GM20000 (cell line): ENCODE measurements around the gene WDFY3.
"Not testable (repeated sequence)": the region's sequence is repeated elsewhere in the genome, so short reads cannot be mapped to it uniquely, and the experiment has no call there.

Source experiments
- DNase-seq: peaks from one replicate; pipeline ENCODE4 v3.0.0; 2012; ENCODE audit warnings: low spot score
- CTCF ChIP-seq: IDR thresholded peaks from 2 replicates; pipeline ENCODE4 v1.5.1; 2012; ENCODE audit warnings: mild to moderate bottlenecking, control low read depth; ENCODE audit errors: extremely low read depth, missing control alignments

The WDFY3 gene

GRCh38 chr4:84847978-84848377 is 118.5 kb downstream of the WDFY3 start:
- no peak for TF ChIP-seq CTCF
- DNase-seq: no peak

GRCh38 chr4:84846985-84847384 is 119.5 kb downstream of the WDFY3 start:
- no peak for DNase-seq

GRCh38 chr4:84841435-84841834 is 125.1 kb downstream of the WDFY3 start:
- no peak for TF ChIP-seq CTCF
- no peak for DNase-seq

More at GRCh38 chr4:84846985-84847384, 119.5 kb downstream of the WDFY3 start:
- no peak for TF ChIP-seq CTCF

GRCh38 chr4:84837751-84838150 is 128.7 kb downstream of the WDFY3 start:
- TF ChIP-seq CTCF: no peak
- no peak for DNase-seq

GRCh38 chr4:84829633-84830032 is 136.9 kb downstream of the WDFY3 start:
- DNase-seq: not testable (repeated sequence)

- DNase-seq: no peak
- TF ChIP-seq CTCF: no peak
Measured at GRCh38 chr4:84826681-84827080, 139.8 kb downstream of the WDFY3 start.

GRCh38 chr4:84825701-84826341 is 140.7 kb downstream of the WDFY3 start:
- DNase-seq: no peak
- no peak for TF ChIP-seq CTCF

- no peak for DNase-seq
- TF ChIP-seq CTCF: no peak
Measured at GRCh38 chr4:84821064-84821463, 145.4 kb downstream of the WDFY3 start.
